Endothelial cell of umbilical vein (primary cell): ENCODE results near the gene CYFIP1.

ENCODE experiments used
- EZH2 ChIP-seq: IDR thresholded peaks from 2 replicates; pipeline ENCODE4 v1.6.1; 2012; ENCODE audit warnings: borderline replicate concordance, low read depth, mild to moderate bottlenecking, moderate library complexity, low read length, inconsistent platforms; ENCODE audit not compliant: severe bottlenecking
- FOS ChIP-seq: IDR thresholded peaks from 2 replicates; pipeline ENCODE4 v1.6.1; 2011; ENCODE audit warnings: mild to moderate bottlenecking, low read length, moderate library complexity, borderline replicate concordance; ENCODE audit not compliant: insufficient read depth
- TF ChIP-seq, protein P1 (sequence below), 2 donors: IDR thresholded peaks; 1 replicate in 1 of 2; 2 replicates in 1 of 2; pipeline ENCODE4 v1.5.1; 2011; ENCODE audit warnings: low read length in 2 of 2, mild to moderate bottlenecking in 2 of 2, moderate library complexity in 2 of 2, control low read depth in 1 of 2, inconsistent platforms in 1 of 2, low read depth in 1 of 2; ENCODE audit not compliant: insufficient read depth in 1 of 2; ENCODE audit errors: extremely low read depth in 1 of 2
- TF ChIP-seq, protein P2 (sequence below): IDR thresholded peaks from 2 replicates; pipeline ENCODE4 v1.6.1; 2011; ENCODE audit not compliant: insufficient read depth, insufficient read length

DNA sequence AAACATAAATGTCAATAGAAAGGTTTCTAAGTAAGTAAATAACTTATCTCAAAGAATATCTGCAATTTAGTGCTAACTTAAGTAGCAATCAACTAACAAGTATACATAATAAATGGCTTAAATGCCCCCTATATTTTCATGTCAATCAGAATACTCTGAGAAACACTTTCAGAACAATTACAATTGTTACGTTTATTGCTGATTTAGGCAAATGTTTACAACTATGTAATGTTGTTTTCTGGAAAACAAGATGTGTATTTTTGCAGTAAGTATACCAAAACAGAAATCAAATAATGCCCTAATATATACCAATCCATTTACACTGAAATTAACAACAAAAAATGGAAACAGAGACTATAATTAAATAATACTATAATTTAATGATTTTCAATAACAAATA lies 46.0 kb upstream of the CYFIP1 start:
- TF ChIP-seq, protein P1, sequence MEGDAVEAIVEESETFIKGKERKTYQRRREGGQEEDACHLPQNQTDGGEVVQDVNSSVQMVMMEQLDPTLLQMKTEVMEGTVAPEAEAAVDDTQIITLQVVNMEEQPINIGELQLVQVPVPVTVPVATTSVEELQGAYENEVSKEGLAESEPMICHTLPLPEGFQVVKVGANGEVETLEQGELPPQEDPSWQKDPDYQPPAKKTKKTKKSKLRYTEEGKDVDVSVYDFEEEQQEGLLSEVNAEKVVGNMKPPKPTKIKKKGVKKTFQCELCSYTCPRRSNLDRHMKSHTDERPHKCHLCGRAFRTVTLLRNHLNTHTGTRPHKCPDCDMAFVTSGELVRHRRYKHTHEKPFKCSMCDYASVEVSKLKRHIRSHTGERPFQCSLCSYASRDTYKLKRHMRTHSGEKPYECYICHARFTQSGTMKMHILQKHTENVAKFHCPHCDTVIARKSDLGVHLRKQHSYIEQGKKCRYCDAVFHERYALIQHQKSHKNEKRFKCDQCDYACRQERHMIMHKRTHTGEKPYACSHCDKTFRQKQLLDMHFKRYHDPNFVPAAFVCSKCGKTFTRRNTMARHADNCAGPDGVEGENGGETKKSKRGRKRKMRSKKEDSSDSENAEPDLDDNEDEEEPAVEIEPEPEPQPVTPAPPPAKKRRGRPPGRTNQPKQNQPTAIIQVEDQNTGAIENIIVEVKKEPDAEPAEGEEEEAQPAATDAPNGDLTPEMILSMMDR (IDR thresholded peaks at IDR 0.05; ENCODE audit: extremely low read depth in 1 of 2, insufficient read depth in 1 of 2, low read depth in 1 of 2, low read length in 2 of 2): no peak
- TF ChIP-seq, protein P2, sequence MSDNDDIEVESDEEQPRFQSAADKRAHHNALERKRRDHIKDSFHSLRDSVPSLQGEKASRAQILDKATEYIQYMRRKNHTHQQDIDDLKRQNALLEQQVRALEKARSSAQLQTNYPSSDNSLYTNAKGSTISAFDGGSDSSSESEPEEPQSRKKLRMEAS: no peak
- TF ChIP-seq FOS: no peak
- TF ChIP-seq EZH2: no peak
